GM21526 (cell line): ENCODE data around the gene PLEKHA3.
A peak's percentile ranks its signal among the peaks of the same experiment; 100 is the strongest.
"Not testable (repeated sequence)": the region's sequence is repeated elsewhere in the genome, so short reads cannot be mapped to it uniquely, and the experiment has no call there.

Source experiments
- ATAC-seq: cut with Tn5 transposase; IDR thresholded peaks from one replicate; pipeline ENCODE4 v1.9.1; 2021; ENCODE audit warnings: moderate library complexity; ENCODE audit not compliant: unreplicated experiment, low FRiP score

PLEKHA3 gene

DNA sequence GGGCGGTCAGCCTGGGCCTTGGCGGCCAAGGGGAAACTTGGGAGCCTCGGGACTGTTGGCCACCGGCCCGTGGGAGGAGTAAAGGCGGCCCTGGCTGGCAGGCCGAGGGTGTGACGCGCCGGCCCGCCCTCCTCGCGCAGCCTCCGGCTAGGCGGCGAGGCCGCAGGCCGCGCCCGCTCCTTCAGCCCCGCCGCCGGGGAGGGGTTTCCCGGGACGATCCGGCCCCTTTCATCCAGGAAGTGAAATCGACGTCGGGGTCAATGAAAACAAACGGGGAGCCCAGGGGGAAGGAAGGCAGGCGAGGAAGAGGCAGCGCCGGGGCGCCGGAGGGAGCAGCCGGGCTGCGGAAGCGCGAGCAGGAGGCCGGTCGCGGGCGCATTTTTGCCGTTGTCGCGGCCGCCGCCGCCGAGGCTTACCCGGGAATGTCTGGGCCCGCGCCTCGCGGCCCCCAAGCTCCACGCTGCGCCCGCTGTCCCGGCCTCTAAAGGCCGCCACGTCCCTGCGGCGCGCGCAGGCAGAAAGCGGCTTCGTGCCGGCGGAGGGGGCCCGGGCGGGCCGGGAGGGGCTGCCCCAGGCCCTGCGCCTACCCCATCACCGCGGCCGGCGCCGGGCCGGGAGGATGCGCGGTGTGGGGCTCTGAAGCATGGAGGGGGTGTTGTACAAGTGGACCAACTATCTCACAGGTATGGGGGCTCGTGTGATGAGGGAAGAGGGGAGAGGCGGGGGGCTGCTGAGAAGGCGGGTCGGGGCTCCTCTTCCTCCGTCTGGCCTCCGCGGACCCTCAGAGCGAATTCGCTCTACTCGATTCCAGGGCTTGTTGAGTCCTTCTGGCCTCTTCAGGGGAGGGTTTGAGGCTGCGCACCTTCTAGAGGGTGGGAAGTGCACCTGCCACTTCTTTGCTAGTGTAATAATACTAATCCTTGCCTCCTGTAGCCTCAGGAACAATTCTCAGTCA lies at the start of gene PLEKHA3:
TSS of gene PLEKHA3 (plus strand) at position 231 of the 955 bp plus-strand sequence. CDS start at position 644, 413 bp downstream.
- ATAC-seq: peak; percentile 69

DNA sequence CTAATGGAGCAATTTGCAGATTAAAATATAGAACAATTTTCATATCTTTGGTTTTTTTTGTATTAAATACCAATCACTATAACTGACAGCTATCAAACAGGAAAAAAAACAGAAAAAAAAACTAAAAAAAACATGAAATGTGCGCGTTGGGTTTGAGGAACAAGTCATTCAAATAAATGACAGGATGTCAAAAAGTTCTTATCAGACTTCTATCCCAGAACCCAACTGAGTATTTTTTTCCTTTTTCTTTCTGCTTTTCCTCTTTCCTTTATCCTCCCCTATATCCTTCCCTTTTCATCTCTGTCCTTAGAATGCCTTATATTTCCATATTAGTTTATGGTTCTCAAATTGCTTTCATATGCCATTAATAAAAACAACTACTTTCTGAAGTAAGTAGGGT lies 43.6 kb upstream of the PLEKHA3 start:
- no peak for ATAC-seq

DNA sequence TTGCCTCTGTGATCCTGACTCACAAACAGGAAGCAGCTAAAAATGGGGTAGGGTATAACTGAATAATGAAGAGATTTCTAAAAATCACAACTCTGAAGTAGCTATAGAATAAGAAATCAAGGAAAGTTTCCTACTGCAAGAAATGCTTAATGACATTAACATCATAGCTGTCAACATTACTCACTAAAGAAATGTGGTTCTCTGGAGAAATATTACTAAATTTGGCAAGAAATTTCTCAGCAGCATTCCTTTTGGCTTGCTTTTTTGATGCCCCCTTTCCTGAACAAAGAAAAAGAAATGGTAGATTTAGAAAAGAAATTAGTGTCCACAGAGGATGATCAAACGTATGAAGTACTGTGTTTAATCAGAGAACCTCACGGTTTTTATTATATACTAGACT lies 38.8 kb upstream of the PLEKHA3 start:
- no peak for ATAC-seq

DNA sequence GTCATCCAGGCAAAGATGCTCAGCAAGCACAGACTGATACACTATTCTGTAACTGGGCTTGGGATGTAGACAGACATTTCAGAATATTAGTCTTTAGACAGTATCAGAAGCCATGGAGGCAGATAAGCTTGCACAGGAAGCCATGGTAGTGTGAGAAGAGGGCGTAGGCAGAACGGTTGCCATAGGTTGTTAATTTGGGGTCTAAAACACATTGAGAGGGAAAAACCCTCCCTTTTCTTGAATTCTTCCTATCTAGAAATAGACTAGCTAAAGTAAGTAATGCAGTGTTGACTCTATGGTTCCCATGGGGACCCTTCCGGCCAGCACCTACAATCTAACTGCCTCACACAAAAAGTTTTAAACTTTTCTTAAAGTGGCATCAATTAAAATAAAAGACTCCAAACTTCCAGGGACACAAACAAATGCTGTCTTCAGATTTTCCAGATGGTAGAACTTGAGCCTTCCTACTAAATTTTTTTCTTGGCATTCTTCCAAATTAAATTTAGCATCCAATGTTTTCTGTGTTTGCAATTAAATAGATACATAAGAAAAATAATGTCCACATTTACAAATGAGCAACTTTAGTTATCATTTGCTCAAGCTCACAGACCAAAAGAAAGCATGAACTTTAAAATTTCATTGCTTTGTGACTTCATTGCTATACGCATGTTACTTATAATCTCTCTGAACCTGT lies 31.1 kb upstream of the PLEKHA3 start:
- ATAC-seq: no peak

DNA sequence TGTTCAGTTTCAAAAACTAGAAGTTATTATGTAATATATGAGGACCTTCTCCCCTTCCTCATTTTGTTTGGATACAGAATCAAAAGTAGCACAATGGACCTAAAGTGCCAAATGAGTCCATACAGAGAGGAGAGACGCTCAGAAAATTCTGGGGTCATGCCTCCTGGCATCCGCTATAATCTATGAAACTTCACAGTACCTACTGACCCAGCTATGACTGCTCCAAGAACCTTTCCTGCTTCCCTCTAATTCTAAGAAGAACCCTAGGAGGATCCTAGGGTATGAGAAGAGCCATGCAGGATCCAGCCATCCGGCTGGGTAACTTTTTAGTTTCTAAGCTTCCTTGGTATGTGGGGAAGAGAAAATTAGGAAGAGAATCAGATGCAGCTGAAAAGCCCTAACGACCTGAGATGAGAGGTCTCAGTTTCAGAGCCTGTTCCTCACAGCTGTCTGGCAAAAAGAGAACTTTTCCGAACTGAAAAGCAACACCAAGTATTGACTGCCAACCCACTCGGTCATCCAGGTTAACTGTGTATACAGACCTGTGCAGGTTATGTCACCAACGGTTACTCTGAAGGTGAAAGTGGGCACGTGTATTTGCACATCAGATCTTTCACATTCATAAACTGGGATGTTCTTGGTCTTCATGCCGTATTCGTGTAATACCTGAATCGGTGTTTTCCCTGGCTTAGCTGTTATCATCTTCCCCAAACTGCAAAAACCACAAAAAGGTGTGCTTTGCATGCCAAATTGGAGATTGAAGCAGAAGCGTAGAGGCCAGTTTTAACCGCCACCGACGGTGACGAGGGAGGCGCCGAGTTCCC lies 30.3 kb upstream of the PLEKHA3 start:
- peak; percentile 12 for ATAC-seq

DNA sequence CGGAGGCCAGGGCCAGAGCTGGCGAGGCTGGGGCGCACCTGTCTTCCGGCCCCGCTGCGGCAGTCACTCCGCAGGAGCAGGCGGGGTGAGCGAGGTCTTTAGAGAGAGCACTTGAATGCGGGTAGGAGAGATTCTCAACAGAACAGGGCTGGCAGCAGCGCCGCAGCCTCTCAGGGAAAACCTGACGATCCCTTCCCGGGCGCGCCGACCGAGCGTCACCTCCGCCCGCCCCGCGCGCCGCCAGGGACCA lies 29.8 kb upstream of the PLEKHA3 start:
- peak; percentile 52 for ATAC-seq

DNA sequence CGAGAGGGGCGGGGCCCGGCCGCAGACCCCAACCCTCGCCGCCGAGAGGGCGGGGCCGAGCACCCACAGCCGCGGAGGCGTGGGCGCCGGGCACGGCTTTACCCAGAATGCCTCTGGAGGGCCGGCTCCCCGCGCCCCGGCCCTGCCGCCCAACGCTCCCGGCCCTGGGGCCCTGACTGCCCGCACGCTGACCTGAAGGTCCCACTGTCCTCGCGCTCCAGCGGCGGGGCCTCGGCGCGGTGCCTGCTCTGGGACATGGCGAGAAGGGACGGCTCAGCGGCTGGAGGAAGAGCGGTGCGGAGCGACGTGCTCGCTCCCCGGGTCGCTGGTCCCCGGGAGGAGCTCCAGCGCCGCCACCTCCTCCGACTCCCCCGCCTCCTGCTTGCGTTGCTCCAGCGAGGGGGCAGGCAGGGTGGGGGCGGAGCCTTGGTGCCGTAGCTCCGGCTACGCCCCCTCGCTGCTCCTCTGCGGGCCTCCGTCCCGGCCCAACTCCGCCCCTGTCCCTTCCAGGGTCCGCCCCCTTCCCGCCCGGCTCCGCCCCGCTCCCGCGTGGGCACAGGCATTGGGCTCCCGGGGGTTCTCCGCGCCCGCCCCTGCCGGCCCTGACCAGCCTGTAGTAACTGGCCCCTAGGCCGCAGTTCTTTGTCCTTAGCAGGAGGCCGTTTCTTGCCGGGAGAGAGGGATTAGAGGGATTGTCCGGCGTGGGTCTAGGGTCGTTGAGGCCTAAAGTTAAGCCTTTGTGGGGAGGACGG lies 29.3 kb upstream of the PLEKHA3 start, which contains the start of the genes PJVK and PRKRA:
TSS of gene PJVK (plus strand) at position 605 of the 752 bp plus-strand sequence. CDS start 2,032 bp downstream, outside the sequence.
TSS of gene PRKRA (minus strand) at position 402 of the 752 bp plus-strand sequence. CDS start at position 257, 145 bp downstream.
- ATAC-seq: peak; percentile 77

DNA sequence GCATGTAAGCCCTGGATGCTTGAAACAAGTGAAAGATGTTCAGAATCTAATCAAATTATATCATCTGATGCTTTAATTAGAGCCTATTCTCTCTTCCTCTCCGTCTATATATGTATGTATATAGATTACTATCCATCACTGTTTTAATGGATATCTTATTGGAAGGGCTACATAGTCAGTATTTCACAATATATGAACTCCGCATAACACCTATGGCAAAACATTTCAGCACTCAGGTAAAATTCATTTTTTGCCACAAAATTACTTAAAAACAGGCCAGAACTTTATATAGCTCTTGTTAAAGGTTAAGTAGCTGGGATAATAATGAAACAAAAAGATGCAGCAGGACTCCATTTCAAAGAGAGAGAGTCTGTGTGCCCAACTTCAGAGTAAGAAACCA lies 27.9 kb upstream of the PLEKHA3 start:
- no peak for ATAC-seq

DNA sequence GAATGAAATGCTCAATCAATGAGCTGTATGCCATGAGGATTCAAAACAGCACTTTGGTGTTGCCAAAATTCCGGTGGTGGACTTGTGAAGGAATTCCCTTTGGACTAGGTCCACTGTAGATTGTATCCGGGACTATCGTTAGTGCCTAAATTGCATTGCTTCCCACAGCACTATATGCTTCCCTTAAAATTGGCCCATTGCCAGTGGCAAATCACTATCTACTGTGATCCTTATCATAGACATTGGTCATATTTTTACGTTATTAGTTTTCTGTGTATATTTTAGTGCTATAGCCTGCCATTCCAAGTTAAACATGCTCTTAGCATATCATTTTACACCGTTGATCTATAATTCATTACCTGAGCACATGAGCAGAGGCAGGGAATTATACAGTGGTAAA lies 27.4 kb upstream of the PLEKHA3 start:
- no peak for ATAC-seq

DNA sequence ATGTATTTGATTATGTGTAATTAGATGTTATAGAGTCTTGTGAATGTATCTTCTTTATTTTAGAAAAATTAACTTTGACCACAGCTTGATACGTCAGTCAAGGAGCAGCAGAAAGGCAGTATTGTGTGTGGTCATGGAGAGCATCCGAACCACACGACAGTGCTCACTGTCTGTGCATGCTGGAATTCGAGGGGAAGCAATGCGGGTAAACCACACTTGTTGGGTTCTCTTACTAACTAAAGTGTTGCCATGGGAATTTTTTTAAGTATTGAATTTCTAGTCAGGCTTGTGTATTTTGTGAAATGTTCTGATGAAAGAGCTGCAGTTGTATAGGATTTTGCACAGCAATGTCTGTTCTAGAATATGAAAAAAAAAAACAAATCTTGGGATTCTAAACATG lies 24.3 kb upstream of the PLEKHA3 start:
- ATAC-seq: no peak

DNA sequence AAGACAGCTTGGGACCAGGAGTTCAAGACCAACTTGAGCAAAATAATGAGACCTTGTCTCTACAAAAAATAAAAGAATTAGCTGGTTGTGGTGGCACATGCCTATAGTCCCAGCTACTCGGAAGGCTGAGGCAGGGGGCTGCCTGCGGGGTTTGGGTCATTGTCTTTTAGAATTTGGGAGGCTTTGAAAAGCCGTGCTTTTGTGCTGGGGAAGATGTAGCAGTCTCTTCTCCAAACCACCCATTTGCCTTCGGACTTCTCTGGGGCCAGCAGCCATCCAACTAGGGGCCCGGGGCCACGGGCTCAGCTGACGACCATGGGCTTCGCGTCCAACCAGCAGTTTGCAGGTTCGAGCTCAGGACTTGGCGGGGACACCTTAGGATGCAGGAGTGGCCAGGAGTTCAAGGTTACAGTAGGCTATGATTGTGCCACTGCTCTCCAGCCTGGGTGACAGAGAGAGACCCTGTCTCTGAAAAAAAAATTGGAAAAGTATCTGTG lies 22.8 kb upstream of the PLEKHA3 start:
- ATAC-seq: no peak

DNA sequence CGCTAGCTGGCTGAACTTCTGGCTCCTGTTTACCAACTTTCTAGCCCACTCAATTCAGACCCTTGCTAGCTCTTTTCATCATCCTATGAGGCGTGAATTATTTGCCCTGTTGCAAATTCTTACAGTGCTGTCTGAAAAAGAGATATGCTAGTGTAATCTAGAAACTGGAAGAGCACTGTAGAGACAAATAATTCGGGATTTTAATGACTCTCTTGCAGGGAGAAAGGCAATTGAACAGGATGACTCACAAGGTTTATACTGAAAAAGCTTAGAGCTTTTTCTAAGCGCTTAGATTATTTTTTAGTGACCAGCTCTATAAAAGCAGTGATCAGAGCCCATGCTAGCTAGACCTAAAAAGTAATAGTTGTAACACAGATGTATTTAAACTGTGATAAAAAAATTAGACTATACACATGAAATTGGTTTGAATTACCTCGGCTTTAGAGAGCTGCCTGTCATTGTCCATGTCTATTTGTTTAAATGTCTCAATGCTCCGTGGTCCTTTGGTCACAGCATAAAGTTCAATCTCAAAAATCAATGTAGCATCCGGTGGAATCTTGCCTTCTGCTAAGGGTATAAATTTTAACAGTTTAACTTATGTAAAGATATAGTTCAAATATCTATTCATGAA lies 10.9 kb upstream of the PLEKHA3 start:
- no peak for ATAC-seq

DNA sequence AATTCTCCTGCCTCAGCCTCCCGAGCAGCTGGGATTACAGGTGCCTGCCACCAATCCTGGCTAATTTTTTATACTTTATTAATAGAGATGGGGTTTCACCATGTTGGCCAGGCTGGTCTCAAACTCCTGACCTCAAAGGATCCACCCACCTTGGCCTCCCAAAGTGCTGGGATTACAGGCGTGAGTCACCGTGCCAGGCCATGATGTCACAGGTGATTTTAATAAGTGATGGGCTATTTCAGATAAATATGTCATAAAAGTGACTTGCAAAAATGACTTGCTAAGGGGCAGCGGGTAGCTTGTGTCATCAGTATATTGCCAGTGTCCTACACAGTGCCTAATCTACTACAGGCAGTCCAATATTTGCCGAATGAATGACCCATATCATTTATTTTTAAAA lies 8.9 kb upstream of the PLEKHA3 start:
- ATAC-seq: not testable (repeated sequence)

DNA sequence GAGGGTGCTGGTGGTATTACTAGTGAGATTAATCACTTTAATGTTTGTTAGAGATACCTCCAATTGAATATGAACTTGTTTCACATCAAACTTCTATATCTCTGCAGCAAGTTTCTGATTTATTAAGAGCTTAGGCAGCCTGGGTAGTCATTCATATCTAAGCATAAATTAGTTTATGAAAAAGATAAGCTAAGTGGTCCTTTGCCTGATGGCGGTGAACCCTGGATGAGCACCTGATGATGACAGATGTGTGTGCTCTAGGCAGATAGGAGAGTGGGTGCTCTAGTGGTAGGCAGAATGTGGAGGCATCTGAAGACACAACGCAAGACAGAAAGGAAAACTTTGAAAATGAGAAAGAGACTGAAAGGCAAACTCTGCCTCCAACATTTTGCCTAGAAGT lies 6.9 kb upstream of the PLEKHA3 start:
- no peak for ATAC-seq

DNA sequence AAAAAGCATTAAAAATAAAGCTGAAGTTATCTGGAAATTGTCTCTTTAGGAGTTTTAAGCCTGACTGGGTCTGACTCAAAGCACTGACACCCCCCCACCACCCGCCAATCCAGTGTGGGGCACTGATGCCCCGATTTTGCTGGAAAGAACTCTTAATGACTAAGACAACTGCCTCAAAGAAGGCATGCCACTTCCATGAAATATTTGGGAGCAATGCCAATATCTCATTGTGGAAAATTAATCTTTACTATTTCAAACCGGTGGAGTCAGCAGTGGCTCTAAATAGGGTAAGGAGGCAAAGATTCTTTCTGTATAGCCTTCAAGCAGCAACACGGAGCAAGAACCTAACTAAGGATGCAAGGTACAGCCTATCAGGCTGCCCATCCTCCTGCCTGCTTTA lies 6.3 kb upstream of the PLEKHA3 start:
- no peak for ATAC-seq

DNA sequence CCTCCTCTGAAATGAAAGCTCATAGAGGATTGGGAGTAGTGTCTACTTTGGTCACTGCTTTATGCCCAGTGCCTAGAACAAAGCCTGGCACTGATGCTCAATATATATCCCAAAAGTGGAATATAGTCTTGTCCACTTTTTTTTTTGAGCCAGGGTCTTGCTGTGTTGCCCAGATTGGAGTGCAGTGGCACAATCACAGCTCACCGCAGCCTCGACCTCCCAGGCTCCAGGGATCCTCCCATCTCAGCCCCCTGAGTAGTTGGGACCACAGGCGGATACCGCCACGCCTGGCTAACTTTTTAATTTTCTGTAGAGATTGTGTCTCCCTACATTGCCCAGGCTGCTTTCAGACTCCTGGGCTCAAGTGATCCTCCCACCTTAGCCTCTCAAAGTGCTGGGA lies 5.7 kb upstream of the PLEKHA3 start:
- no peak for ATAC-seq

DNA sequence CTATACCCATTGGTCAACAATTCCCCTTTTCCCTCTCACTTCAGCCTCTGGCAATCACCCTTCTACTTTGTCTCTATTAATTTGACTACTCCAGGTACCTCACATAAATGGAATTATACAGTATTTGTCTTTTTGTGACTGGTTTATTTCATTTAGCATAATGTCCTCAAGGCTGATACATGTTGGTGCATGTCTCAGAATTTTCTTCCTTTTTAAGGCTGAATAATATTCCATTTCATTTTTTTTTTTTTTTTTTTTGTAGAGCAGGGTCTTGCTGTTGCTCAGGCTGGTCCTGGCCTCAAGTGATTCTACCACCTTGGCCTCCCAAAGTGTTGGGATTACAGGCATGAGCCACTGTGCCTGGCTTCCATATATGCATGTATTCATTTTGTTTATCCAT lies 3.8 kb upstream of the PLEKHA3 start:
- no peak for ATAC-seq

DNA sequence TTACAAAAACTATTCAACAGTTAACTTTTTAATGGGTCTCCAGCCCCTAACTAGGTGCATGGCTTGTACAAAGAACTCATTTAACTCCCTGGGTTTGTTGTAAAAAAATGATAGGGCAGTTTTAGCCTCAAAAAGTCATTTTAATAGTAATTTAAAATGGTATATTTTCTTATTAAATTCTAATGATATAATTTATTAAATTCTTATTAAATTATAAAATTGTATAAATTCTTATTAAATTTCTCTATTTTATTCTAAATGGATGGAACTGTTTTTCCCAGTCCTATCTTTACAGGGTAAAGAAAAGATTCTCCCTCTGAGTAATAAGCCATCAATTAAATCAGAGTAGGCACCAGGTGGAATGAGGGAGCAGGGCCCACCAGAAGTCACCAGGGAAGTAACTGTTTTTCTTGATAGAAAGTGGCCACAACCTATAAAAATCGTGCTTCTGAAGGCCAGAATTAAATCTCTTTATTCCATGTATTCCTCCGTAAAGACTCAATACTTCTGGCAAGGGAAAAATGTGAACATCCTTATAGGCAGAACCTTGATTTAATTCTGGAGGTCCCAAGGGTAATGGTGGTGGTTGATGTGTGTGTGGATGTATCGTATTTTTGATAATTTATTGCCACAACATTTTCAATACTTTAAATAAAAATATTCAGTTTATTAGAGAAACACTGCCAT lies 2.7 kb upstream of the PLEKHA3 start:
- no peak for ATAC-seq

DNA sequence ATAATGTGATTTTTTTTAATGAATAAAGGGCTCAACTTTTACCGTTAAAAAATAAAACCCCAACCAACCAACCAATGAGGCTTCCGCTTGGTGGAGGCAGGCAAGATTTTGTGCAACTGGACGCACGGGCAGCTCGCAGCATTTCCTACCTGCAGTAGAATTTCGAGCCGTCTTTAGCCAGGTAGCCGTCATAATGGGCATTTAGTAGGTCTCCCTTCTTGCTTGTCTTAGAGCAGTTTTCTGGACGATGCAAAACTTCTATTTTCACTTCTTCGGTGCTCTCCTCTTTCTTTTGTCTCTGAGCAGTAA lies 2.2 kb upstream of the PLEKHA3 start:
- no peak for ATAC-seq
